ENCODE measurements around the gene DPYD. TPM values are rescaled to one million over a fixed set of nuclear protein-coding genes. Genes with fewer than 3 reads are reported as not detected.

DPYD gene
- total RNA-seq, 4 donors from 2014 or later = 30.9 to 66.6 (median 48.2) TPM

DNA sequence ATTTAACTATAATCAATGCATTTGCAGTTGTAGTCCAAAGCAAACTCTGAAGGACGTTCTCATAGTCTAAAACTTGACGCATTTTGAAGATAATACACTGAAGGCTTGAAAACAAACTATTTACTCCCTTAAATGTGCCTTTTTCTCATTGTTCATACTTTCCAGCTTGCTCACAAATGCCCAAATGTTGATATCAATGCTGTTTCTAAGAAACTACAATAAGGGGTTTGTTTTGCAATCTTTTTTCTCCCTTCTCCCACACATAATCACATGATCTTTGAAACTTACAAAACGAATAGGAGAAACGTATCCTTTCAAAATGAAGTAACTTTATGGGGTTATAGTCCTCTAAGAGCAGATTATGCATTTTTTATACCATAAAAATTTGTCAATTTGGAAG, 508.7 kb downstream of the DPYD start:
- DNase-seq = no peak
- H3K27ac ChIP-seq = no peak overlapping the region
- H3K36me3 ChIP-seq = no peaks in the 10 kb centered on the region
- no peak overlapping the region for H3K4me3 ChIP-seq
- no peaks in the 10 kb centered on the region for H3K4me1 ChIP-seq
- intact Hi-C loops (cut with DNase I; ENCODE audit: low total_unique reads) = no loop called here
- no peaks in the 10 kb centered on the region for H3K27me3 ChIP-seq
- no peaks in the 10 kb centered on the region for H3K9me3 ChIP-seq
- TF ChIP-seq POLR2A (IDR thresholded peaks at IDR 0.05) = no peak
- TF ChIP-seq, protein P1, sequence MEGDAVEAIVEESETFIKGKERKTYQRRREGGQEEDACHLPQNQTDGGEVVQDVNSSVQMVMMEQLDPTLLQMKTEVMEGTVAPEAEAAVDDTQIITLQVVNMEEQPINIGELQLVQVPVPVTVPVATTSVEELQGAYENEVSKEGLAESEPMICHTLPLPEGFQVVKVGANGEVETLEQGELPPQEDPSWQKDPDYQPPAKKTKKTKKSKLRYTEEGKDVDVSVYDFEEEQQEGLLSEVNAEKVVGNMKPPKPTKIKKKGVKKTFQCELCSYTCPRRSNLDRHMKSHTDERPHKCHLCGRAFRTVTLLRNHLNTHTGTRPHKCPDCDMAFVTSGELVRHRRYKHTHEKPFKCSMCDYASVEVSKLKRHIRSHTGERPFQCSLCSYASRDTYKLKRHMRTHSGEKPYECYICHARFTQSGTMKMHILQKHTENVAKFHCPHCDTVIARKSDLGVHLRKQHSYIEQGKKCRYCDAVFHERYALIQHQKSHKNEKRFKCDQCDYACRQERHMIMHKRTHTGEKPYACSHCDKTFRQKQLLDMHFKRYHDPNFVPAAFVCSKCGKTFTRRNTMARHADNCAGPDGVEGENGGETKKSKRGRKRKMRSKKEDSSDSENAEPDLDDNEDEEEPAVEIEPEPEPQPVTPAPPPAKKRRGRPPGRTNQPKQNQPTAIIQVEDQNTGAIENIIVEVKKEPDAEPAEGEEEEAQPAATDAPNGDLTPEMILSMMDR (IDR thresholded peaks at IDR 0.05) = no peak

DNA sequence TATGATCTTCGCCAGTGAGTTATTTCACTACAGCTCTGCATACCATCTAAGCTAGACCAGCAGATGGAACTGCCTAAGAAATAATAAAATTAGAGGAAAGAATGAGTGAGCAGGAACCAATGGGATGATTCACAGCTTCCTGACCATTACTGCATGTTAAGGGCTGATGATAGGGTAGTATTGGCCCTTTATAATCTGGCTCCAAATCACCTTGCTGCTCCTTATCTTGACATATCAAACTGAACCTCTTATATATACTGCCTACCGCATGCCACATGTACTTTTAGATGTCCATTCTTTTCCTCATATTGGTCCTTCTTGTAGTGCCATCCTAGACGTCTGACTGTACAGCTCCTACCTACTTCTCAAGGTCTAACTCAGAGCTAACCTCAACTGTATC, 524.4 kb downstream of the DPYD start:
- no peak for TF ChIP-seq POLR2A (IDR thresholded peaks at IDR 0.05)
- TF ChIP-seq, protein P1 (IDR thresholded peaks at IDR 0.05) = no peak
- no peaks in the 10 kb centered on the region for H3K4me1 ChIP-seq
- no peaks in the 10 kb centered on the region for H3K27me3 ChIP-seq
- H3K36me3 ChIP-seq = no peaks in the 10 kb centered on the region
- no peak for DNase-seq
- H3K9me3 ChIP-seq = no peaks in the 10 kb centered on the region
- H3K27ac ChIP-seq = no peak overlapping the region
- no peak overlapping the region for H3K4me3 ChIP-seq
- intact Hi-C loops (cut with DNase I; ENCODE audit: low total_unique reads) = no loop called here

DNA sequence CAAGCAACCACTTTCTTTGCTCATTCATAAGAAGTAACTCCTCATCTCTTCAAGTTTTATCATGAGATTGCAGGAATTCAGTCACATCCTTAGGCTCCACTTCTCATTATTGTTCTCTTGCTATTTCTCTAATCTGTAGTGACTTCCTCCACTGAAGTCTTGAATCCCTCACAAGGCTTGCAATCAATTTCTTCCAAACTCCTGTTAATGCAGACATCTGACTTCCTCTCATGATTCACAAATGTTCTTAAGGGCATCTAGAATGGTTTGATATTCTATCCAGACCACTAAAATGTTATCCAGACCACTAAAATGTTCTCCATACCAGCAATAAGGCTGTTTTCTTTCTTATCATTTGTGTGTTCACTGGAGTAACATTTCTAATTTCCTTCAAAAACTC, 528.1 kb downstream of the DPYD start:
- Histone ChIP-seq H3K27me3 (no peaks in the 10 kb centered on the region), H3K9me3 (no peaks in the 10 kb centered on the region), H3K27ac (no peak overlapping the region), H3K4me3 (no peak overlapping the region), H3K36me3 (no peaks in the 10 kb centered on the region), H3K4me1 (no peaks in the 10 kb centered on the region)
- intact Hi-C loops (cut with DNase I; ENCODE audit: low total_unique reads) = no loop called here
- no peak for DNase-seq
- TF ChIP-seq, protein P1 (IDR thresholded peaks at IDR 0.05) = no peak
- no peak for TF ChIP-seq POLR2A (IDR thresholded peaks at IDR 0.05)

DNA sequence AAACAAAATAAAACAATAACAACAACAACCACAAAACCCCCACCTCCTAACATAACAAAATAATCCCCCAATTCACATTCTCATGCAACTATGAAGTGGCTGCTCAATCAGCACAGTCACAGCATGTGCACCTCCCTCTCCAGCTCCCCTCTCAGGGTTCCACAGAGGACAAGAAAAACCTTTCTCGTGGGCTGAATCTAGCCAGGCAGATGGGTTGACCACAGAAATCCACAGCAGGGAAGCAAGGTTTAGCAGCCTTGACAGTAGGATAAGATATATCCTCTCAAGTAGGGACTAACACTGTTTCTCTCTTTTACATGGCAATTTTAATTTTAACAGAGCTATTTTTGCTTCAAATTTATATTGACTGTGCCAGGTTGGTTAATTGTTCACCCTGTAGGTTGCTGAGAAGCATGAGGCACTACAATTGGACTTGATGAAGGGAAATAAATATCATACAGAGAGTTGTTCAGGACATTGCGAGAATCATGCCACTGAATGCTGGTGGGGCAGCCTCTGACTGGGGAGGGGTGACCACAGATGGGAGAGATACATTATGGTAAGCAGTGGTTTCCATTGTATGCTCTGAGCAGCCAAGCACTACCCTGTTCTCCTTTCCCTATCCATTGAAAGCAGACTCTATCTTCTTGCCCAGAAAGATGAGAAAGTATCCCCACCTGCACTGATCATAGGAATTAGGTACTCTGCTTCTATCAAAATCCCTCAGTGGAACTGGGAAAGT, 535.1 kb downstream of the DPYD start:
- no peak overlapping the region for H3K4me3 ChIP-seq
- no peaks in the 10 kb centered on the region for H3K36me3 ChIP-seq
- no peaks in the 10 kb centered on the region for H3K27me3 ChIP-seq
- DNase-seq = no peak
- no peaks in the 10 kb centered on the region for H3K9me3 ChIP-seq
- intact Hi-C loops (cut with DNase I; ENCODE audit: low total_unique reads) = no loop called here
- TF ChIP-seq, protein P1 (IDR thresholded peaks at IDR 0.05) = no peak
- TF ChIP-seq POLR2A (IDR thresholded peaks at IDR 0.05) = no peak
- no peaks in the 10 kb centered on the region for H3K4me1 ChIP-seq
- no peak overlapping the region for H3K27ac ChIP-seq

DNA sequence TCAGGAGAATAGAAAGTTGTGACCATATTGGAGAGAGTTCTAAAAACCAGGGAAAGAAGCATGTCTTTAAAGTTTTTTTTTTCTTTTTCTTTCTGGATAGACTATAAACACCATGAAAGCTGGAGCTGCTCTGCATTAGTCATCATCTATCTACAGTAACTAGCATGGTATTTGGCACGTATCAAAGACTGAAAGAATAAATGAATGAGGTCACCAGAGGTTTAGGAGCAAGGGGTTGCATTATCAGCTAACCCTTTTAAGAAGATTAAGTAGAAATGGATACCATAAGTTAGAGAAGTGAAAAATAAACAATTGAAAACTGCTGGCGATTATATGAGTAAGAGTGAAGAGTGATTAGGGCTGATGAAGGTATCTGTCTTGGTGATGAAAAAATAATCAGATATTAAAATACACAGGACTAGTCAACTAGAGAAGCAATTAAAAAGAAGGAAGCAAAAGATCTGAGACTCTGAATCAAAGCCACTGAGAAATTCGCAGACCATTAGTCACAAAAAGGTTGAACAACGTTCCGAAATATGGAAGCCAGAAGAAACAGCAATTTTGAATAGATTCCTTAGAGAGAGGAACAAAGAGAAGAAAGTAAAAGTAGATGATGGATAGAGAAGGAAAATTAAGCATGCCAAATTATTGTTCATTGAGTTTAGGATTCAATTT, 536.4 kb downstream of the DPYD start:
- Histone ChIP-seq H3K4me3 (no peak overlapping the region), H3K9me3 (no peaks in the 10 kb centered on the region), H3K27me3 (no peaks in the 10 kb centered on the region), H3K36me3 (no peaks in the 10 kb centered on the region), H3K4me1 (no peaks in the 10 kb centered on the region), H3K27ac (no peak overlapping the region)
- TF ChIP-seq, protein P1 (IDR thresholded peaks at IDR 0.05) = no peak
- no peak for TF ChIP-seq POLR2A (IDR thresholded peaks at IDR 0.05)
- intact Hi-C loops (cut with DNase I; ENCODE audit: low total_unique reads) = no loop called here
- DNase-seq = no peak

Data from uterus (tissue), 4 donors.